ENCODE data around the gene XPA. TPM values are rescaled to one million over a fixed set of nuclear protein-coding genes. Genes with fewer than 3 reads are reported as not detected.
A peak's percentile ranks its signal among the peaks of the same experiment; 100 is the strongest.

XPA gene
- total and polyA plus RNA-seq, 2 of the 13 experiments (the other 11 are each of a cell fraction or from before 2014, with no cell fraction given) = 2.3 to 15.2 TPM

DNA sequence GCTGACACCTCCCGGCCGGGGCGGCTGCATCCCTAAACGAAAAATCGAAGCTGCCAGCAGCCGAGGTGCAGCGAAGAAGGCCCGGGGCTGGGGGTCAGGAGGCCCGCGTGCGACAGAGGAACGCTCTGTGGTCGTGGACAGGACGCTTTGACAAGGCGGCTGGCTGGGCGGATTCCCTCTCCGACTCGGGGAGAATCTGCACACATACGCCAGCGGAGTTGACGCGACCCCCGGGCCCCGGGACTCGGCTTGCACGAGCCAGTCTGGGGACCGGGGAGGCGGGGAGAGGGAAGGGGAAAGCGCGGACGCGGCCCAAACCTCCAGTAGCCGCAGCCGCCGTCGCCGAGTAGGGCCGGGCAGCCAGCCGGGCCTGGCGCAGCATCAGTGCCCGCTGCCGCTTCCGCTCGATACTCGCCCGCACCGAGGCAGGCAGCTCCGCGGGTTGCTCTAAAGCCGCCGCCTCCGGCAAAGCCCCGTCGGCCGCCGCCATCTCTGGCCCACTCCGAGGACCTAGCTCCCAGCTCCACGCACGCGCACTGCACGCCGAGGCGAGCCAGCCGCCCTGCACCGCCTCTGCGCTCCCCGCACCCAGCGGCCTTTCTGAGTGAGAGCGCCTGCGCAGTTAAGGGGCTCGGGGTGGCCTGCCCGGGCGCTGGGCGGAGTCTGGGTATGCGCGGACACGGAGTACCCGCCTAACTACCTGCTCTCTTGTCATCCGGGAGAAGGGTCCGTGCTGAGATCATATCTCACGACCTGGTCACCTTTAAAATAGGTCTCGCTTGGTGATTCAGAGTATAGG lies at the start of gene XPA (continued):
- TF ChIP-seq SOX13 (IDR thresholded peaks at IDR 0.05) (peak; percentile 10; the same call in 1 of the 2 replicates), SOX13 (CRISPR knock-in tag; conservative IDR thresholded peaks at IDR 0.05 in 1 of 2, IDR thresholded peaks at IDR 0.05 in 1 of 2) (peak in 1 of 2 experiments; percentile 16; a peak in 1 of 4 replicates), KMT2B (CRISPR knock-in tag; IDR thresholded peaks at IDR 0.05) (peak; percentile 81), ZNF282 (IDR thresholded peaks at IDR 0.05; ENCODE audit: partially characterized antibody) (no peak), ZNF160 (CRISPR knock-in tag; IDR thresholded peaks at IDR 0.05) (no peak; the same call in 1 of the 2 replicates), ELF1 (CRISPR knock-in tag; IDR thresholded peaks at IDR 0.05) (0 out of 2 replicates have a peak, but pooled peaks have one; percentile 13), NFE2 (CRISPR knock-in tag; IDR thresholded peaks at IDR 0.05) (no peak), USF2 (IDR thresholded peaks at IDR 0.05; ENCODE audit: low read depth, low read length) (no peak), USF2 (CRISPR knock-in tag; IDR thresholded peaks at IDR 0.05; ENCODE audit: borderline replicate concordance) (no peak), ZEB1 (IDR thresholded peaks at IDR 0.05; ENCODE audit: insufficient replicate concordance, low read depth) (no peak), EP300 (IDR thresholded peaks at IDR 0.05; ENCODE audit: low read depth in 2 of 2, low read length in 2 of 2) (no peak), EP300 (CRISPR knock-in tag; IDR thresholded peaks at IDR 0.05; ENCODE audit: borderline replicate concordance) (no peak), U2AF2 (IDR thresholded peaks at IDR 0.05; ENCODE audit: low read depth, low read length) (0 out of 2 replicates have a peak, but pooled peaks have one; percentile 18), ZFP1 (CRISPR knock-in tag; IDR thresholded peaks at IDR 0.05) (no peak), TOPORS (CRISPR knock-in tag; IDR thresholded peaks at IDR 0.05) (peak; percentile 65; the same call in 1 of the 2 replicates), ZNF446 (CRISPR knock-in tag; IDR thresholded peaks at IDR 0.05) (no peak), KDM6A (CRISPR knock-in tag; IDR thresholded peaks at IDR 0.05; ENCODE audit: low read depth) (no peak), ELF3 (CRISPR knock-in tag; IDR thresholded peaks at IDR 0.05) (no peak), ZNF891 (CRISPR knock-in tag; IDR thresholded peaks at IDR 0.05) (peak; percentile 70; the same call in 1 of the 2 replicates), MTF1 (CRISPR knock-in tag; IDR thresholded peaks at IDR 0.05) (no peak), ZSCAN29 (CRISPR knock-in tag; conservative IDR thresholded peaks at IDR 0.05) (peak; percentile 86), ZBTB37 (CRISPR knock-in tag; IDR thresholded peaks at IDR 0.05) (no peak), ZNF143 (CRISPR knock-in tag; IDR thresholded peaks at IDR 0.05) (no peak; the same call in 1 of the 2 replicates), MATR3 (CRISPR knock-in tag; IDR thresholded peaks at IDR 0.05) (no peak)
- TF ChIP-seq, protein P1, sequence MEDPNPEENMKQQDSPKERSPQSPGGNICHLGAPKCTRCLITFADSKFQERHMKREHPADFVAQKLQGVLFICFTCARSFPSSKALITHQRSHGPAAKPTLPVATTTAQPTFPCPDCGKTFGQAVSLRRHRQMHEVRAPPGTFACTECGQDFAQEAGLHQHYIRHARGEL (CRISPR knock-in tag; IDR thresholded peaks at IDR 0.05) = no peak

All from HepG2 (cell line).